Measurements from ENCODE around the gene LRRC74B.
A peak's percentile ranks its signal among the peaks of the same experiment; 100 is the strongest.

LRRC74B gene

DNA sequence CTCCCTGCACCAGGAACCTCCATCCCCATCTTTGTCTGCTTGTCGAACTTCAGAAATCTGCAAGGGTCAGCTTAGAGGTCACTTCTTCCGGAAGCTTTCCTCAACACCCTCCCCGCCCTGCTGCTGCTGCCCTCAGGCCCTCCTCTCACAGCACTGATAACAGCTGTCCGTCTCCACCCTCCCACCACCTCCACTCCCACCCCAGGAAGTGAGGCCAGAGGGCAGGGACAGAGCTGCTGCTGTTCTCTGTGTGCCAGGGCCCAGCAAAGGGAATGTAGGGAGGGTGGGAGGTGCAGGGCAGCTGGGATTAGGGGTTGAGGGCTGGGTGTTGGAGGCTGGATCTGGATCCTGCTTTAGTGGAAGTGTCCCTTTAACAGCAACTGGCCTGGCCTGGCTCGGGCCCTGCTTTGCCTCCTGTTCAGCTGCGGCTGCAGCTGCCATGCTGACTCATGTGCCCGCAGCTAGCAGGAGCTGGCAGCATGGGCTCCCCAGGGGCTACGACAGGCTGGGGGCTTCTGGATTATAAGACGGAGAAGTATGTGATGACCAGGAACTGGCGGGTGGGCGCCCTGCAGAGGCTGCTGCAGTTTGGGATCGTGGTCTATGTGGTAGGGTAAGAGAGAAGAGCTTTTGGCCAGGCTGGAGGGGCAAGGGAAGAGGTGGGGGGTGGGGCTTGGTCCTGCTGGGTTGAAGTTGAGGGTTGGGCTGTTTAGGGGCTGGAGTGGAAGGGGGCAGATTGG, 30.9 kb upstream of the LRRC74B start, which contains the start of gene P2RX6:
TSS of gene P2RX6 (plus strand) at position 440 of the 740 bp plus-strand sequence. CDS start at position 450, 10 bp downstream.
- DNase-seq: peak; percentile 65

DNA sequence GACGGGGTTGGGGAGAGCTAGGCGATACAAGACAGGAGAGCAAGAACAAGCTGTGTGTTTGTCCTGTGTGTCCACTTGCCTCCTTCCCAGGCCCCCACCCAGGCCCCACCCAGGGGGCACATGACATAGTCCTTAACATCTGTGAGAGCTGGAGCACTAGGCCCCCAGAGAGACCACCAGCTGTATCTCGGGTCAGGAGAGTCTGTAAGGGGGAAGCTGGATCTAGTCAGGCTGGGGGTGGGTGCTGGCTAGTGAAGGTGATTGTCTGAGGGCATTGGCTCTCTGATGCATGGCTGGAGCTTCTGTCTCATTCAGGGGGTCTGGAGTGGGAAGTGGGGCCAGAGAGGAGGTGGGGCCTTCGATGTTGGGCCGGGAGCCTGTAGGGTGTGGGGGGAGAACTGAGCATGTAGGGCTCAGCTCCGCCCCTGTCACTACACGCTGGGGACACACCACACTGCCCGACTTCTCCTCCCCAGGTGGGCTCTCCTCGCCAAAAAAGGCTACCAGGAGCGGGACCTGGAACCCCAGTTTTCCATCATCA, 30.2 kb upstream of the LRRC74B start:
- DNase-seq: no peak

DNA sequence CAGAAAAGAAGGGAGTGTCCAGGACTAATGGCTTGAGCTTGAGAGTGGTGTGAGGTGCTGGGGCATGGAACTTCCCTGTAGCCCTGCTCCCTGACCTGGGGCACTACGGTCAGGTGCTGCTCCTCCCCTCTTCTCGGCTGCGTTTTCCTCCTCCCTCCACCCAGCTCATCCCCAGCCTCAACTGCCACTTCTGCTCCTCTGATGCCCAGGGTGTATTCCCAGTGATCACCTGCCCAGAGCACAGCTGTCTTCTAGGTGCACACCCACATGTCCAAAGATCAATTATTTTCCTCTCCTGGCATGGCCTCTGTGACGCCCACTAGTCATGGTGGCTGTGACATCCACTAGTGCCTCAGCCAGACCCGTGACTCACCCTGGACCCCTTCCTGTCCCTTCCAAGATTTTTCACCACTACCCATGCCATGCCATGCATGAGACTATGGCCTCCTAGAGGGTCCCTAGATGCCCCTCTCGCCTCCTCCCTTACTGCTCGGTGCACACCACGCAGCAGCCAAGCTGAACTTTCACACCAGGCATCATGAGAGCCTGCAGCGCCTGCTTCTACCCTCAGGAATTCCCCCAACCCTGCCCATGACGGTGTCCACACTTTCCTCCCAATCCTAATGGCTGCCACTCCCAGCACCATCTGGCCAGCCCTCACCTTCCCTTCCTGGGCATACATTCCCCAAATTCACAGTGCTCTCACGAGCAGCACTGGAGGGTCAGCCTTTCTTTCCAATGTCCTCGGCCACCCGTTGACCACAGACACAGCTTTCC, 28.9 kb upstream of the LRRC74B start:
- DNase-seq: no peak

DNA sequence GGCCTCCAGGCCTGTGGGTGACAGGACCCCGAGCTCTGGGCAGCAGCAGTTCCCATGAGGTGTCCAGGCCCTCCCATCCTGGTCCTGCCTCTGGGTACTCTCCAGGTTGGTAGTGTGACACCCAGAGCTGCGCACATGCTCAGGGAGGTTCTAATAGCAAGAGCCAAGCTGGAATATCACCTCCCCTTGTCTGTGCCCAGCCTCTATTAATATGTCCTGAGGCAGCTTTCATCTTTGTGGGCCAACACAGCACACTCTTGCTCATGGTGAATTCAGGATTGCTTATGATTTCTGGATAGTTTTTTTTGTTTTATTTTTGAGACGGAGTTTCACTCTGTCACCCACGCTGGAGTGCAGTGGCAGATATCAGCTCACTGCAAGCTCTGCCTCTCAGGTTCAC, 27.4 kb upstream of the LRRC74B start:
- DNase-seq: no peak

DNA sequence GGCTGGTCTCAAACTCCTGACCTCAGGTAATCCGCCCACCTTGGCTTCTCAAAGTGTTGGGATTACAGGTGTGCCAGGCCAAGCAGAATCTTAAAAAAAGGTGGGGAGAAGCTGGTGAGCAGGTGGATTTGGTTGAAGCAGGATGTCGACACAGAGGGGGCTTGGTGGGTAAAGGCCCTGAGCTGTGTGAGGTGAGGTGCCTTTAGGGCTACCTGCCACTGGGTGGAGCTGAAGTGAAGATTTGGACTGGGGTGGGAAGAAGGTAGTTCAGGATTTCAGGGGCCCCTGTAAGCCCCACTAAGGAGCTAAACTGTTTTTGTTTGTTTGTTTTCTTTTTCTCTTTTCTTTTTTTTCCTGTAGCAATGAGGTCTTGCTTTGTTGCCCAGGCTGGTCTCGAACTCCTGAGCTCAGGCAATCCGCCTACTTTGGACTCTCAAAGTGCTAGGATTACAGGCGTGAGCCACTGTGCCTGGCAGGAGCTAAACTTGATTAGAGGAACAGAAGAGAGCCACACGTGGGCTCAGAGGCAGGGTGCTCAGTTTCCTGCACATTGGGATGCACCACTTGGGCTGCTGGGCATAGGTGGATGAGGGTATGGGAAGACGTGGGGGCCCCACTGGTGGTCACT, 24.8 kb upstream of the LRRC74B start:
- no peak for DNase-seq

DNA sequence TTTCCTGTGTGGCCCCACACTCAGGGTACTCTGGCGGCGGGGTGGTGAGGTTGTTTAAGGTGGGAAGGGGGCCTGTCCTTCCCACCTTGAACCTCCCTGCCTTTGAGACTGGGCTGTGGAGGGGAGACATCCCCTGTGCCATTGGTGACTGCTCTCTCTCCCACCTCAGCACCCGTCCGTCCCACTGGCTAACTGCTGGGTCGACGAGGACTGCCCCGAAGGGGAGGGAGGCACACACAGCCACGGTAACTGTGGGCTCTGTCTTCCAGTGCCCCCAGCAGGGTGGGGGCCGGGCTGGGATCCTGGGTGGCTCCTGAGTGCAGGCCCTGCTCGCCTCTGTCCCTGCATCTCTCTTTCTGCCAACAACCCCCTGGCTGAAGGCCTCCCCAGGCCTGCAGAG, 23.2 kb upstream of the LRRC74B start:
- DNase-seq: no peak

DNA sequence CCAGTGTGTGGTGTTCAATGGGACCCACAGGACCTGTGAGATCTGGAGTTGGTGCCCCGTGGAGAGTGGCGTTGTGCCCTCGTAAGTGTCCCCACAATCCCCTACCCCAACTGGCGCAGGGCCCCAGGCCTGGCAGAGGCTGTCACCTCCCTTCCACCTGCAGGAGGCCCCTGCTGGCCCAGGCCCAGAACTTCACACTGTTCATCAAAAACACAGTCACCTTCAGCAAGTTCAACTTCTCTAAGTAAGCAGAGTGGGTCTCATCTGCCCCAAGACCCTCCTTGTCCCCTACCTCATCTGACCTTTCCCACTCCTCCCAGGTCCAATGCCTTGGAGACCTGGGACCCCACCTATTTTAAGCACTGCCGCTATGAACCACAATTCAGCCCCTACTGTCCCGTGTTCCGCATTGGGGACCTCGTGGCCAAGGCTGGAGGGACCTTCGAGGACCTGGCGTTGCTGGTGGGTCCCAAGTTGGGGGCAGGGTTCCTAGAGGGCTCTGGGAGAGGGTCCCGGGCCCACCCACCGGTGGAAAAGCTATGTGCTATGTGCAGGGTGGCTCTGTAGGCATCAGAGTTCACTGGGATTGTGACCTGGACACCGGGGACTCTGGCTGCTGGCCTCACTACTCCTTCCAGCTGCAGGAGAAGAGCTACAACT, 22.7 kb upstream of the LRRC74B start:
- DNase-seq: no peak

DNA sequence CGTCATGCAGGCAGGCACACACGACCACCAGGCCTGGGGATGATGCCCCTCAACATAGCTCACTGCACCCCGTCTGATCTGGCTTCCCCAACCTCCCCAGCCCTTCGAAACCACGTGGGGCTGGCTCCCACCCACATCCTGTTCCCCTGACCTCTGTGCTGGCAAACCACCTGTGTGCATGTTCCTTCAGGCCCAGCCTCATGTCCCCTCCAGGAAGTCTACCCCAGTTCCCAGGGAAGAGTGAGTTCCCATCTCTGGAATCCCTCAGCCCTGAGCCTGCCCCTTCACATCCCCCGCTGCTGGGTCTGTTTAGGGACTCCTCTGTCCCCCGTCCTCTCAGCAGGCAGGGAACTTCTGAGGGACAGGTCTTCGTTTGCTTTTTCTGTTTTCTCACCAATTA, 20.5 kb upstream of the LRRC74B start:
- DNase-seq: no peak

DNA sequence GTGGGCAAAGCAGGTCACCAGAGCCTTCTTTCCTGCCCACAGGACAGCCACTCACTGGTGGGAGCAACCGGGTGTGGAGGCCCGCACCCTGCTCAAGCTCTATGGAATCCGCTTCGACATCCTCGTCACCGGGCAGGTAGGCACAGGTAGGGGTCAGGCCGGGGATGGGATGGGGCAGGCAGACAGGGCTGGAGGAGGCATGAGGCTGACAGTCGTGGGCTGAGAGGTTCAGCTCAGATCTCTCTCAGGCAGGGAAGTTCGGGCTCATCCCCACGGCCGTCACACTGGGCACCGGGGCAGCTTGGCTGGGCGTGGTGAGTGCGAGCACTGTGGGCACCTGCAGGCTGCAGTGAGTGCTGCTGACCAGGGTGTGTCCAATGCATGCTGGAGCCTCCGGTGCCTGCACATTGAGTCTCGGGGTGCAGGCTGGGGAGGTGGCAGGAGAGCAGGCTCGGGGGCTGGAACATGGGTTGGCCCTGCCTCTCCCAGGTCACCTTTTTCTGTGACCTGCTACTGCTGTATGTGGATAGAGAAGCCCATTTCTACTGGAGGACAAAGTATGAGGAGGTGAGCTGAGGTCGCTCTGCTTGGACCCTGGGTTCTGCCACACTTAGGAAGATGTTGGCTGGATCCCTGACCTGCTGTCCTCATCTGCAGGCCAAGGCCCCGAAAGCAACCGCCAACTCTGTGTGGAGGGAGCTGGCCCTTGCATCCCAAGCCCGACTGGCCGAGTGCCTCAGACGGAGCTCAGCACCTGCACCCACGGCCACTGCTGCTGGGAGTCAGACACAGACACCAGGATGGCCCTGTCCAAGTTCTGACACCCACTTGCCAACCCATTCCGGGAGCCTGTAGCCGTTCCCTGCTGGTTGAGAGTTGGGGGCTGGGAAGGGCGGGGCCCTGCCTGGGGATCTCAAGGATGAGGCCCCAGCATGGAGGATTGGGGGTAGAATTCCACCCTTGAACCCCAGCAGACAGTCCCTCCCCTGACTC, 19.7 kb upstream of the LRRC74B start:
- DNase-seq: no peak

DNA sequence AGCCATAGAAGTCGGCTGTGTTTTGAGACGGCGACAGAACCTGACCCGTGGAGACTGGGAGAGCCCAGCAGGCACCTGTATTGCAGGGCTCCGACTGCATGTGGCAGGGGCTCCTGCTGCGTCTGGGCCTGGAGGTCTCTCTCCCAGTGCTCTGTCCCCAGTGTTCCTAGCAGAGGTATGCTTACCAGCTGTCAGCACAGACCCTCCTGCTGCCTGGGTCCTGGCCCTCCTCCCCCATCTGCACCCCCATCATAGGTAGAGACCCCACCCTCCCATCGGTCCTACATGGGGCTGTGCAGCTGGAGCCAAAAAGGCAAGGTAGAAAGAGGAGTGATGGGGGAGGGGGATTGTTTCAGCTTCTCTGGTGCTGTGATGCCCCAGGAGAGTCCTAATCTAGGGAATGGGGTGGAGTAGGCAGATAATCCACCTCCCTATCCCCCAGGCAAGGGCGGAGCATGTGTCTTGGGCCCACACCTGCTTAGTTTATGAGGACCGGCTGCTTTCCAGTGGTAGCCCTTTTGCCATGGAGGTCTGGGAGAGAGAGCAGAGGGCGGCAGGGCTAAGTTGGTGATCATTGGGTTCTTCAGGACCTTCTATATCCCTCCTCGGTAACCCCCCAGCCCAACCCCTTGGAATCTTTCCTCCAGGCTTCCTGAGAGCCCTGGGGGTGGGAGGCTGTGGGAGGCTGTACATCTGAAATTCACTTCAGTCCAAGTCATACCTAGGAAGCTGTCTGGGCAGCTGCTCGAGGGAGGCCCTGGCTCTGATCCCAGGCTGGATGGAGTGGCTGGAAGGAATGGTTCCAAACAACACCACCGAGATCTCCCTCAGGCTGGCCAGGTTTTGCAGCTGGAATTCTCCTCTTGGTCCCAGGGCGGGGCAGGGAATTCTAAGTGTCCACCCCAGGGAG, 18.7 kb upstream of the LRRC74B start:
- DNase-seq: peak; percentile 44

DNA sequence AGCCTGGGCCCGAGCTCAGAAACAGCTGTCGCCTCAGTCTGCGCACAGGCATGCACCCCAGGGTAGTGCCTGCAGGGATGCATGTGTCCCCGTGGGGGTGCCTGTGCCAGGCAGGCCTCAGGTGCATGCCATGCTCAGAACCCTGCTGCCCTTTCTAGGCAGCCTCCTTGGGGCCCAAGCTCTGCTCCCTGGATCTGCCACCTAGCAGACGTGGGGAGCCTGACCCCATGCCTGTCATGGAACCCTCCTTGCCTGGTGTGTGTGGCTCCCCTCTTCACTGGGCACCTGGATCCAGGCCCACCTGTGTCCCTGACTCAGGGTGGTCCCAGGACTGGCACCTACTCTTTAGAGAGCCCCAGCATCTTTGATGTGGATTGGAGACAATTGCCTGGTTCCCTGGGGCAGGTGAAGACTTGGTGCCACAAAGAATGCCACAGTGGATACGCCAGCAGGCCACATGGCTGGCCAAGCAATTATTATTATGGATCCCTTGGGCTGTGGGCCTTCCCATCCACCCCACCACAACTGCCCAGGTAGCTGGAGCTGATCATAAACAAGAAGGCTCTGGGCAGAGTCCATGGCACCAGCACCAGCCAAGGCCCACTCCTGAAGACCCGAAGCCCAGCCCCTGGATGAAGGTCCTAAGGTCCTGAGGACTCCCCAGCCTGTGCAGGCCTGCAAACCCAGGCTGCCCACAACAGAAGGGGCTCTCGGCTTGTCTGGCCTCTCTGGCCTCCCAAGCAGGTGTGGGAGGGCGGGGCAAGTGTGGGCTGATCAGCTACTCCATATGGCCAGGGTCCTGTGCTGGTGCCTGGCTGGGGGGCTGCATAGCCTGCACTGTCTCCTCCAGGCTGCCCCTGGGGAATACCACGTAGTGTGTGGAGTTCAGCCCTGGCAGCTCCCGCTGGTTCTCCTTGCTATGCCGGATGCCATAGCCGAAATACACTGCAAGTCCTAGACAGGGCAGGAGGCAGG, 17.2 kb upstream of the LRRC74B start:
- DNase-seq: no peak

DNA sequence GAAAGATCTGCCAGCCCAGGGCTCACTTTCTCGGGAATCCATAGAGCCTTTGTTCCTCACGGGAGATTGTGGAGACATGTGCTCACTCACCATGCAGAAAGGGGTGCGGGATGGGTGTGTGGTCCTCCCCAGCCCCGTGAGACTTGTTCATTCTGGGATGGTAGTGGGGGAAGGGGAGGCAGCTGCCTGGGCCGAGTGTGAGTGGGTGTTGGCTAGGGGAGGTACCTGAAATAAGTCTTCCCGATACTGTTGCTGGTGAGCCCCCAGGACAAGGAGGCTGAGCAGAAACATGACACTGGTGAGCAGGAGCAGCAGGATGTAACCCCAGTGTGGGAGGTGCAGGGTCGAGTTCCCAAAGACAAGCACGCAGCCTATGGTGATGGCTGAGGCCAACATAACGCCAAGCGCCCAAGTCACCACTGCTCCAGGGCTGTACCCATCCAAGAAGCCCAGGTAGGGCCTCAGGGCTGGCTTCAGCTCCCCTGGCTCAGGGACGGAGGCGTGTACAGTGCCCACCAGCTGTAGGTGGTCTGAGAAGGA, 16.2 kb upstream of the LRRC74B start:
- no peak for DNase-seq

DNA sequence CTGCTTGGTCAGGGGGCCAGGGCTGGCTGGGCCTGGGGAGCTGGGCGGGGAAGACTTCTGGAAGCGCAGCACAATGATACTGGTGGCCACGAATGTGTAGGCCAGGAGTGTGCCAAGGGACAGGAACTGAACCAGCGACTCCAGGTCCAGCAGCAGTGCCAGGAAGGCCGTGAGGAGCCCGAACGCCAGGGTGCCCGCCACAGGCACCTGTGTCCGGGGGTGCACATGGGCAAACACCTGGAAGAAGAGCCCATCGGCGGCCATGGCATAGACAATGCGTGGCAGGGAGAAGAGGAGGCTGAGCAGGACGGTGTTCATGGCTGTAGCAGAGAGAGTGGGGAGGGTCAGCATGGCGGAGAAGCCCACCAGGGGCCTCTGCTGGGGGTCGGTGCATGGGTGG, 15.7 kb upstream of the LRRC74B start:
- no peak for DNase-seq

DNA sequence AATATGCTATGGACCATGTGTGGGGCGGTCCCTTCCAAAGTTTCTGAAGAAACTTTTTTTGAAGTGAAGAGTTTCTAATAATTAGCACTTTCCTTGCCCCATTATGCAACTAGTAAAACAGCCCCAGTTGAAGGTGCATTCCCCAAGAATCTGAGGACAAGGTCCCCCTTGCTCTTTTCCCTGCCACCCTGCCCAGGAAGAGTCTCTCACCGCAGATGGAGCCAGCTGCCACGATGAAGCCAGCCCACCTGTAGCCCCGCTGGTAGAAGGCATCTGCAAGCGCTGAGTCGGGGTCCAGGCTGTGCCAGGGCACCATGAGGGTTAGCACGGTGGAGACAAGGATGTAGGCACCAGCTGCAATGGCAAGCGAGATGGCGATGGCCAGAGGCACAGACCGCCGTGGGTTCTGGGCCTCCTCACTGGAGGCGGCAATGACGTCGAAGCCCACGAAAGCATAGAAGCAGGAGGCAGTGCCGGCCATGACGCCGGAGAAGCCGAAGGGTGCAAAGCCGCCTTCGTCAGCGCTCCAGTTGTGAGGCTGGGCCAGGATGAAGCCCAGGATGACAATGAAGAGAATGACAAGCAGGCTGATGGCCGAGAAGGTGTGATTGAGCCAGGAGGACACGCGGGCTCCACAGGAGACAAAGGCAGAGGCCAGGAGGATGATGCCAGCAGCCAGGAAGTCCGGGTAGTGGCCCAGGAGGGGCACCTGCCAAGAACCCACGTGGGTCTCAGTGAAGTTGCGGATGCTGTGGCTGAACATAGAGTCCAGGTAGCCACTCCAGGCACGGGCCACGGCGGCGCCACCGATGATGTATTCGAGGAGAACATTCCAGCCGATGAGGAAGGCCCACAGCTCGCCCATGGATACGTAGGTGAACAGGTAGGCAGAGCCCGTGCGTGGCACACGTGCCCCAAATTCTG, 14.9 kb upstream of the LRRC74B start:
- DNase-seq: no peak

DNA sequence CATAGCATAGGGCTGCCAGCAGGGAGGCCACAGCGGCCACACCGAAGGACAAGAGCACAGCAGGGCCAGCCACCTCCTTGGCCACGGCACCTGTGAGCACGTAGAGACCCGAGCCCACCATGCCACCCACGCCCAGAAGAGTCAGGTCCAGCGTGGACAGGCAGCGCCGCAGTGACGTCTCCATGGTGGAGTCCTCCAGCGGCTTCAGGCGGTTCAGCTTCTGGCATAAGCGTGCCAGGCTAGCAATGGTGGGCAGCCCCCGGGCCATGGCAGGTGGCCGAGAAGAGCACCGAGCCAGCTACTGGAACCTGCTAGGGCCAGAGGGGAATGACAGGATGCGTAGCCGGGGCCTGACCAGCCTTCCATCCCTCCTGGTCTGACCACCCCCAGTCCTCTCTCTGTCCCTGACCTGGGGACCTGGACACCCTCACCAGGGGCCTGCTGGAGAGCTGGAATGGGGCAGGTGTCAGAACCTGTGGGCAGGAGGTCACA, 14.2 kb upstream of the LRRC74B start:
- no peak for DNase-seq

DNA sequence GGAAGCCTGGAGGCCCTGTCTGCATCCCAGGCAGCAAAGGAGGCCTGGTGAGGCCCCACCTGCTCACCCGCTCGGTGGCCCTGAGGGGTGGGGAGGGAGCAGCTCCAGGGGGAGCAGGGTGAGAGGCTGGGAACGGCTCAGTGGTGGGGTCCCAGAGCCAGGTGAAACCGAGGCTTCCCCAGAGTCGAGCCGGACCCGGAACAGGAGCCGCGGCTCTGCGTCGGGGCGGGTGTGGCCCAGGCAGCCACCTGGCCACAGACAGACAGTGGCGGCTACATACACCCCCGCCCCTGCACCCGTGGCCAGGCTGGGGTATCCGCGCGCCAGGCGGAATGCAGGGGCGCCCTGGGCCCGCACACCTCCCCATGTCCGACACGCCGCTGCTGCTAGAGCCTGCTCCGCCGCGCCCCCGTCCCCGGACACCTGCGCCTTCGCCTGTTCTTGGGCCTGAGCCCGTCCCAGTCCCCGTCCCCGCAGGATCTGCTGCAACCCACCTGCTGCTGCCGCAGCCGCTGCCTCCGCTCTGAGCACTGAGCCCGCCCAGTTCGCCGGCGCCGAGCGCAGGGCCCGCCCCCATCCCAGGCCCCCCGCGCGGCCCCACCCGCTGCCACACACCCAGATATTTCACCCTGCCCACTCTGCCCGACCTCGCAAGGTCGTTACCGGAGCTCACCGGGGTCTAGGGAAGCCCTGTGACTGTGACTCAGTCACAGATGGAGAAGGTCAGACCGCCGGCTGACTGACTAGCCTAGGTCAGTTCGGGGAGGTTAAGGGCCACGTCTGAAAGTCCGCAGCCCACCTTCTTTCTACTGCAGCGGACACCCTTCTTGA, 13.5 kb upstream of the LRRC74B start, which contains the start of gene SLC7A4:
TSS of gene SLC7A4 (minus strand) at position 525 of the 831 bp plus-strand sequence. CDS start 749 bp downstream, outside the sequence.
- DNase-seq: no peak

Measured in DMS 273 treated with DMSO at 0.1 percent for 48 hours (cell line).